Esophagus (tissue), 2 donors: ENCODE data around the gene TALDO1. TPM values are rescaled to one million over a fixed set of nuclear protein-coding genes. Genes with fewer than 3 reads are reported as not detected.
A peak's percentile ranks its signal among the peaks of the same experiment; 100 is the strongest.

Experiments used
- H3K27ac ChIP-seq, 2 donors: one replicate each; pipeline ENCODE4 v1.5.1; 2013; ENCODE audit warnings: low read depth in 2 of 2, mild to moderate bottlenecking in 2 of 2, inconsistent platforms in 1 of 2, low read length in 1 of 2, moderate library complexity in 1 of 2
- H3K27me3 ChIP-seq, 2 donors: one replicate each; pipeline ENCODE4 v1.6.1; 2013; ENCODE audit warnings: low read length in 2 of 2, control low read depth in 1 of 2, mild to moderate bottlenecking in 1 of 2; ENCODE audit not compliant: insufficient read depth in 2 of 2, control insufficient read depth in 1 of 2
- H3K36me3 ChIP-seq, 2 donors: one replicate each; pipeline ENCODE4 v1.6.1; 2013; ENCODE audit warnings: low read length in 1 of 2; ENCODE audit not compliant: control insufficient read depth in 2 of 2, insufficient read depth in 2 of 2
- H3K4me1 ChIP-seq, 2 donors: one replicate each; pipeline ENCODE4 v1.6.1; 2013; ENCODE audit warnings: low read length in 1 of 2; ENCODE audit not compliant: control insufficient read depth in 2 of 2, insufficient read depth in 2 of 2
- H3K4me3 ChIP-seq, 2 donors: one replicate each; pipeline ENCODE4 v1.5.1; 2013; ENCODE audit warnings: low read length in 2 of 2, mild to moderate bottlenecking in 2 of 2, low read depth in 1 of 2, moderate library complexity in 1 of 2
- H3K9me3 ChIP-seq, 2 donors: one replicate each; pipeline ENCODE4 v1.6.1; 2013; ENCODE audit warnings: mild to moderate bottlenecking in 2 of 2, low read depth in 1 of 2, low read length in 1 of 2, moderate library complexity in 1 of 2; ENCODE audit not compliant: control insufficient read depth in 2 of 2, insufficient read depth in 1 of 2
- WGBS, 2 donors: extraction: QIAGEN DNeasy Blood & Tissue Kit; methylation state at CpG; one replicate each; pipeline ENCODE4 v1.1.7; 2013; 5-methylcytosine and 5-hydroxymethylcytosine counted together
- polyA plus RNA-seq, 2 donors: library from polyadenylated mRNA; stranded (reverse); fragments of 200-250 nt; gene quantifications; one replicate each; pipeline ENCODE4 v1.2.3, GENCODE V29; 2013
- donor health status: healthy with polysubstance abuse.
- donor health status: Bipolar disorder and iron deficiency.

Gene TALDO1
- polyA plus RNA-seq, 2 donors, result 228 to 278 TPM

DNA sequence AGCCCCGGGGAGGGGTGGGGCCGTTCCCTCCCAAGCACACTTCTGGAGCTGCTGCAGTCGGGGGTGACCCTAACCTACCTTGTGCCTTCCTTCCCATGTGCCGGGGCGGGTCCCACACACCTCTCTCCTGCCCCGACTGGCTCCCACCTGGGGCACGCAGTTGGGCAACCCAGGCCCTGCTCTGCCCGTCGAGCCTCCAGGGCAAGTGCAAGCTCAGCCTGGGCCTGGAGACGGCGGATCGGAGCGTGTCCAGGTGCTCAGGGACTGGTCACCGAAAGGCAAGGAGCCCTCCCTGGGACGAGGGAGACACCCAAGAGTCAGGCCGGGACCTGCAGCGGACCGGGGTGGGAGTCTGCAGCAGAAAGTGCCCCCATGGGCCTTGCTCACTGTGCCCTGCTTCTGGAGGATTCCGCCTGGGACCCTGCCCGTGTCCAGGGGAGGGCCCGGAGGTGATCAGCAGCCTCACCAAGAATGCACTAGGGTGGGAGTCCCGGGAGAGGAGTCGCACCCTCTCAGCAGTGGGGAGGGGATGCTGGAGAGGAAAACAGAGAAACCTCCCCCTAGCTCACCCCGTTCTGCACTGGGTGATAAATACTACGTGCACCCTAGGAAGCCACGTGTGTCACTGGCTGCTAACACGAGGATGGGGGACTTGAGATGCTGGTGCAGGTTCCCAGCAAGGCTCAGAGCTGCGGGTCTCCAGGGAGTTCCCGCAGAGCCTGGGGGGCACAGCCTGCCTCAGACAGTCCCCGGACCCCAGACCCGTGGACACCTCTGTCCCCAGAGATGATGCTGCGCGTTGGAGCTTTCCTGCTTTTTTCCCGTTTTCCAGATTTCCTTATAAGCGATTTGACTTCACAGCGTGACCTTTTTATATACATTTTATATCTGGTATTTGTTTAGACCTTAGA is 35.3 kb downstream of the TALDO1 start:
- 68 to 76% methylated on average over 35 to 36 of the region's 36 CpGs for WGBS, 2 donors
- H3K36me3 ChIP-seq, result peaks cover 0 to 11% of the 10 kb centered on the region in 2 donors
- peaks cover 3 to 24% of the 10 kb centered on the region in 2 donors for H3K4me1 ChIP-seq
- H3K9me3 ChIP-seq, result no peaks in the 10 kb centered on the region
- H3K27me3 ChIP-seq, result no peaks in the 10 kb centered on the region
- no peak overlapping the region for H3K27ac ChIP-seq
- no peak overlapping the region for H3K4me3 ChIP-seq

DNA sequence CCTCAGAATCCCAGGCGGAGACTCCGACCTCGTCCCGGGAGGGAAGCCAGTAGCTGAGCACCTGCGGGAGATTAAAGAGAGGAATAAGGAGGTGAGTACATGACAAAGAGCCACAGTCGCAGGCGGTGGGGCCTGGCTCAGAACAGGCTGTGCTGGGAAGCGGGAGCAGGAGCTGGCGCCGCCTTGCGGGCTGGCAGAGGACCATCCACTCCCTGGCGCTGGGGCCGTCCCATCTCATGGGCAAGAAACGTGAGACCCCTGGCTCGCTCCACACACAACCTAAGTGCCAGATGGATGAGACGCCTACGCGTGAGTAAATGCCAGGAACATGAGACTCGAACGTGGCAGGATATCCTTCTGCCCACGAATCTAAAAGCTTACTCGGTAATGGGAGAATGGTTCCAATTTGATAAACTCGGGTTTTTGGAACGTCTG is 36.3 kb downstream of the TALDO1 start:
- H3K36me3 ChIP-seq, result peaks cover 0 to 11% of the 10 kb centered on the region in 2 donors
- no peaks in the 10 kb centered on the region for H3K27me3 ChIP-seq
- H3K4me1 ChIP-seq, result peaks cover 0 to 20% of the 10 kb centered on the region in 2 donors
- WGBS, 2 donors, result 17 to 25% methylated on average over 24 of the region's 24 CpGs
- H3K27ac ChIP-seq, result peak overlapping the region in 1 of 2 donors; percentile 23
- no peaks in the 10 kb centered on the region for H3K9me3 ChIP-seq
- H3K4me3 ChIP-seq, result no peak overlapping the region

DNA sequence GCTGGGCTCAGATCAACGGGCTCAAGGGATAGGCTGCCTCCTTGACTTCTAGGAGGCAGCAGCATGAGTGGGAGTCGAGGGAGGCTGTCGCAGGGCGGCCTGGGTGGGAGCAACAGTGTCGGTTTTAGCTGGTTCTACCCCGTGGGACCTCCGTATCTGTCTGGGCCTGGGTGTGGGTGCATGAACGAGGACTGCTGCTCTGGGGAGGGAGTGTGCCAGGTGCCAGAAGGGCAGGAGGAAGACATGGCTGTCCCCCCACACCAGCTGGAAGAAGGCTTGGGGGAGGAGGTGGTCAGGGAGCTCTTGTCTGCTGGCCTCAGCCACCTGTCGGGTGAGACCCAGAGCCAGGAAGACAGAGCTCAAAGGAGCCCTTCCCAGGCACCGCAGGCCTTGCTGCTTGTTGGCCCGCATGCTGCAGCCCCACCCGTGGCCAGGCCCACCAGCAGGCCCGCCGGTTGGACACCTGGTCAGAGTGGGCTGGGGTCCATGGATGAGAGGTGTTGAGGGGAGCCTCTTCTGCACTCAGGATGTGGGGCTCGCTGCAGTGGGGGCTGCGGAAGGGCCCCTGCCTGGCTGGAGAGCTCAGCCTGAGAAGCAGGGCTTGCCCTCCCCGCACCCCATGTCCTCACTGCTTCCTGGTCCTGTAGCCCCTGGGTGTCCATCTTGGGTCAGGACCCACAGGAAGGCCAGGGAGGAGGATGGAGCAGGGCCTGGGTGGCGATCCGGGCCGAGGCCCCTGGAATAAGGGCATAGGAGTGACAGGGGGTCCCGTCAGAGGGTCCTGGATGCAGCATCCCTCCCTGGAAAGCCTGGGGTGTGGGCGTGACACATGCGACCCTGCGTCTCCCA is 39.2 kb downstream of the TALDO1 start:
- no peak overlapping the region for H3K27ac ChIP-seq
- H3K4me3 ChIP-seq, result no peak overlapping the region
- 76 to 78% methylated on average over 23 to 24 of the region's 24 CpGs for WGBS, 2 donors
- H3K4me1 ChIP-seq, result peaks cover 0 to 12% of the 10 kb centered on the region in 2 donors
- H3K27me3 ChIP-seq, result no peaks in the 10 kb centered on the region
- H3K36me3 ChIP-seq, result peaks cover 0 to 2% of the 10 kb centered on the region in 2 donors
- H3K9me3 ChIP-seq, result no peaks in the 10 kb centered on the region

DNA sequence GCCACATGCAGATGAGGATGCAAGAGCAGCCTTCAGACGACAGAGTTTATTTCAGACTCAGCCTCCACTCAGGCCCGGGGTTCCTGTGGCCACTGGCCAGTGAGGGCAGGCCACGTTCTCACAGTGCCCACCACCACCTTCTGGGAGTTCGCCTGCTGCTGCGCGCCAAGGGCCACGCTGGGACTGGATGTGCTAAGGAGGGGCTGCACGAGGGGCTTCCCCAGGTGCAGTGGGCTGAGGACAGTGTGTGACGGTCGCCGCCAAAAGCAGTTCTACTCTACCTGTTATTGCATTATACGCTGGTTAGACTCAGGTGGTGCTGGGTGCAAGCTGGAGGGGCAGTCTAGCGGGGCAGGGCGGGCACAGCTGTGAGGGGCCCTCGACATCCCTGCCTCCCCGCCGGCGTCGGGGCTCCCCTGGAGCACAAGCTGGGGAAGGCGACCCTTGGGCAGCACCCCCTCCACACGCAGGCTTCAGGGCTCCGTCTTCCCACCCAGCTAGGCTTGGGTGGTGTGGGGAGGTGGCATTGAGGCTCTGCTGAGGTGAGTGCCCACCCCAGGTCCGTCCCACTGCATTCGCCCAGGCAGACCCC is 39.9 kb downstream of the TALDO1 start:
- Histone ChIP-seq H3K4me1 (peaks cover 0 to 8% of the 10 kb centered on the region in 2 donors), H3K4me3 (no peak overlapping the region), H3K9me3 (no peaks in the 10 kb centered on the region), H3K36me3 (peaks cover 0 to 5% of the 10 kb centered on the region in 2 donors), H3K27me3 (no peaks in the 10 kb centered on the region), H3K27ac (no peak overlapping the region)
- WGBS, 2 donors, result 84 to 90% methylated on average over 23 to 24 of the region's 24 CpGs

DNA sequence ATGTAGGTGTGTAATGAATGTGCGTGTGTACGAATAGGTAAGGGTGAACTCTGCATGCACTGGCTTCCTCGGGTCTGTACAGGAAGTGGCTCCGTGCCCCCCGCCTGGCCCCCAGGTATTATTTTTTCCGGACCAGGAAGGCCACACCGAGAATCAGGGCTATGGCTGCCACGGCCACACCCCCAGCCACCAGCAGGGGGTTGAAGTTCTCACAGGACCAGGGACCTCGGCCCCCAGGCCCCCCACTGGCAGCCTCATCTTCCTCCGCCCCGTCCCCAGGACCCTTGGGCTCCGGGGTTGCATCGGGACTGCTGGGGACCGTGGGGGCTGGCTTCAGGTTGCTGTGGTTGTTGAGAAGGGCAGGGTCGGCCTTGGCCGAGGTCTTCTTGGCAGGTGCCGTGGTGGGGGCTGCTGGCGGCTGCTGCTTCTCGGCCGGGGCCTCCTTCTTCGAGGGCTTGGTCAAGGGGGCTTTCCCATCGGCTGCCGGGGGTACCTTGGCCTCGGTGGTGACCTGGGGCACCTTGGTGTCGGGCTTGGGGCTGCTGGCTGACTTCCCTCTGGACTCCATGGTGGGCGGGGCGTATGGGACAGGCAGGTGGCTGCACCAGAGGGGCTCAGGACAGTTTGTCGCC is 40.9 kb downstream of the TALDO1 start:
- Histone ChIP-seq H3K4me3 (no peak overlapping the region), H3K27ac (no peak overlapping the region), H3K27me3 (no peaks in the 10 kb centered on the region), H3K4me1 (peaks cover 0 to 4% of the 10 kb centered on the region in 2 donors), H3K9me3 (no peaks in the 10 kb centered on the region), H3K36me3 (peaks cover 0 to 8% of the 10 kb centered on the region in 2 donors)
- WGBS, 2 donors, result 58 to 62% methylated on average over 26 to 28 of the region's 28 CpGs

DNA sequence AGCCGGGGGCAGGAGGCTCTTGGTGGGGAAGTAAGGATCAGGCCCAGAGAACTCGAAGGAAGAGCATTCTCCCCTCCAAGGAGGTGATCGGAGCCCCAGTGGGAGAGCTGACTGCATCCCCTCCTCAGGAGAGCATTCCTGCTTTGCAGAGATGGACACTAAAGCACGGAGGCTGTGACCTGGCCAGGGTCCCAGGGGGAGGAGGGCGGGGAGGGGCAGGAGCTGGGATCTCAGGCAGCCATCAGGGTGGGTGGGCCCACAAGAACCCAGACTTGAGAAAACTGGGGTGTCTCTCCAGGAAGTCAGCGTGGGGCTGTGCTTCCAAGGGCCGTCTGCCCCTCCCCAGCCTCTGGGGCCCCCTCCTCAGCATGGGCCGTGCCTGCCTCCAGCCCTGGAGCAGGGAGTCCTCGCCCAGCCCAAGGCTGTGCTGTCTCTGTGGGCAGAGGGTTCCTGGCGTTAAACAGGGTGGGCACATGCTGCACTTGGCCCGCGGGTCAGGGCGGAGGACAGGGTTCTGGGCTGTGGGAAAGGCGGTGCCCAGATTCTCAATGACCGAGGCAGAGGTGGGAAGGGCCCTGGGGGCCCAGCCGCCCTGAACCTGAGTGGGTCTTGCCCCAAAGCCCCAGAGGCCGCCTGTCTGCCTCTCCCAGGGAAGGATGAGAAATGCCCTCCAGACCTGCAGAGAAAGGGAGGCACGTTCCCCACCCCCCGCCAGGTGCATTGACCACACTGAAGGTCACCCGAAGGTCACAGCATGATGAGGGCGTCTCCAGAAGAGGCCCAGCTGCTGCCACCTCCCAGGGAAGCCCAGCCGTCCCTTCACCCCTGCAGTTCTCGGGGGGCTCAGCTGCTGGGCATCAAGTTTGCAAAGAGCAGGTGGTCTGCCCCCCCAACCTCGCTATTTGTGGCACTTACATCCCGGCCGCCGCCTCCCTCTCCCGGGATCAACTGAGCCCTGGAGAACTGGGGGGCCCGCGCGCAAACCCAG is 42.0 kb downstream of the TALDO1 start:
- Histone ChIP-seq H3K27ac (no peak overlapping the region), H3K36me3 (peaks cover 0 to 12% of the 10 kb centered on the region in 2 donors), H3K4me1 (no peaks in the 10 kb centered on the region), H3K9me3 (no peaks in the 10 kb centered on the region), H3K4me3 (no peak overlapping the region), H3K27me3 (no peaks in the 10 kb centered on the region)
- 24 to 25% methylated on average over 31 of the region's 31 CpGs for WGBS, 2 donors

DNA sequence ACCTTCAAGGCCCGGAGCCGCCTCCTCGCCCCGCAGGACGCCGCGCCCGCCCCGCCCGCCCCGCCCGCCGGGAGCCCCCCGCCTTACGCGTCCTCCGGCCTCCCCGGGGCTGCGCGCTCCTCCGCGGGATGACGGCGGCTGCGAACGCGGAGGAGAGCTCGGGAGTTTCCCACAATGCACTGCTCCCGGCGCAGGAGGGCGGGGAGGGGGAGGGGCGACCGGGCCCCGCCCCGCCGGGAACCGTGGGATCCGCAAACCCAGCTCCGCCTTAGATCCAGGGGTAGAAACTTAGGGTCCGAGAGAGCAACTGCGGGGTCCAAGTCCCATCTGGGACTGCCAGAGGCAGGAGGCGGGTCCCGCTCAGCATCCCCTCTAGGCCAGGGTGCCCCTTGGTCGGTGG is 42.7 kb downstream of the TALDO1 start, which contains the start of gene CEND1:
TSS of gene CEND1 (minus strand) at position 148 of the 400 bp plus-strand sequence. CDS start 1,514 bp downstream, outside the sequence.
- Histone ChIP-seq H3K9me3 (no peaks in the 10 kb centered on the region), H3K27ac (no peak within 1 kb of the TSS), H3K4me3 (no peak within 1 kb of the TSS), H3K27me3 (no peaks in the 10 kb centered on the region), H3K36me3 (peaks cover 0 to 12% of the 10 kb centered on the region in 2 donors), H3K4me1 (peaks cover 0 to 5% of the 10 kb centered on the region in 2 donors)
- 3 to 5% methylated on average over 40 to 44 of the region's 44 CpGs for WGBS, 2 donors

DNA sequence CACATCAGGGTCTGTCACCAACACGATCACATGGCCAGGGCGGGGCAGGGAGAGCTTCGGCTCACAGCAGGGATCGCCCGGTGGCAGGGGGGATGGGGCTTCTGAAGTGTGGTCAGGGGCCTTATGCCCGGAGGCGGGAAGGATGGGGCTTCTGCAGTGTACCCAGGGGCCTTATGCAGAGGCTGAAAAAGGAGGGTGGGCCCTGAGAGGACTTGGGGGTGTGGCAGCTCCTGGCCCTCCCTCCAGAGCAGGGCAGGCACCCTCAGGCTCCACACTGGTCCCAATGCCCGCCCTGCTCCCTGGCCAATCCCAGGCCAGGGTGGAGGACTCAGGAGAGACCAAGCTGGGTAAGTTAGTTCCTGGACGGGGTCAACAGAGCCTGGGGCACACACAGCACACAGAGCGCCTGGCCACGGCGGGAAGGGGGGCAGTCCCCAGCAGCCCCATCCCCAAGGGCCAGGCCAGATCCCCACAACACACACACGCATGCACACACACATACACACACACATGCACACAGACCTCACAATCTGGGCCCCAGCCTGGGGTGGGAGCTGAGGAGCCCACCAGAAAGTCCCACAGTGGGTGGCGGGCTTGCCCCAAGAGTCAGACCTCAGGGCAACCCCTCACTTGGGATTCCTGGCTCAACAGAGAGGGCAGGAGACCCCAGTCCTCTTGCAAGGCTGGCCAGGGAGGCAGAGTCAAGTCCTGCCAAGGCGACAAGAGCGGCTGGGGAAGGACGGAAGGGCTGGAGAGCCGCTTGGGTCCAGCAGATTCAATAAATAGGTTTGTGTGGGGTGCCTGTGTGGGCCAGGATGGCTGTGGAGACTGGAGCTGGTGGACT is 43.7 kb downstream of the TALDO1 start:
- WGBS, 2 donors, result 67 to 68% methylated on average over 18 of the region's 18 CpGs
- Histone ChIP-seq H3K4me1 (peaks cover 2 to 14% of the 10 kb centered on the region in 2 donors), H3K4me3 (no peak overlapping the region), H3K36me3 (peaks cover 0 to 12% of the 10 kb centered on the region in 2 donors), H3K9me3 (no peaks in the 10 kb centered on the region), H3K27ac (no peak overlapping the region), H3K27me3 (no peaks in the 10 kb centered on the region)
